ENCODE results near the gene CUZD1. TPM values are rescaled to one million over a fixed set of nuclear protein-coding genes. Genes with fewer than 3 reads are reported as not detected.

The CUZD1 gene
- total and polyA plus RNA-seq, 9 of the 15 experiments (the other 6 are each of a cell fraction or from before 2014, with no cell fraction given): 0.51 to 1.7 (median 1.1) TPM

GRCh38 chr10:122829454-122829853 is 16.2 kb downstream of the CUZD1 start:
- no peaks in the 10 kb centered on the region for H3K79me2 ChIP-seq (ENCODE audit: control insufficient read depth, insufficient read depth, low read length)
- no peak overlapping the region for H3K27ac ChIP-seq (ENCODE audit: extremely low read depth, low read depth, low read length)
- TF ChIP-seq ZNF239 (CRISPR knock-in tag; IDR thresholded peaks at IDR 0.05) (no peak), ZNF175 (CRISPR knock-in tag; IDR thresholded peaks at IDR 0.05; ENCODE audit: low read depth) (no peak), ZNF274 (IDR thresholded peaks at IDR 0.05; ENCODE audit: borderline replicate concordance, low read depth, low read length) (no peak), E2F5 (CRISPR knock-in tag; IDR thresholded peaks at IDR 0.05) (no peak), SAP30 (IDR thresholded peaks at IDR 0.05; ENCODE audit: borderline replicate concordance, insufficient read depth, low read depth, low read length, poor library complexity, severe bottlenecking) (no peak), TFAP4 (CRISPR knock-in tag; IDR thresholded peaks at IDR 0.05; ENCODE audit: borderline replicate concordance) (no peak), ZNF12 (CRISPR knock-in tag; IDR thresholded peaks at IDR 0.05) (no peak), NR2C2 (CRISPR knock-in tag; IDR thresholded peaks at IDR 0.05) (no peak), NR2C2 (tag; IDR thresholded peaks at IDR 0.05) (no peak), VEZF1 (CRISPR knock-in tag; IDR thresholded peaks at IDR 0.05) (no peak), MCM3 (IDR thresholded peaks at IDR 0.05) (no peak)
- BruUV-seq (replicated peaks): no TSS peak
- intact Hi-C loops (cut with micrococcal nuclease) (no loop called here), in situ Hi-C loops (cut with MboI) (no loop called here)
- 13% methylated on average over 6 of the region's 8 CpGs for WGBS (ENCODE audit: insufficient coverage, low coverage, missing lambda C conversion rate)
- no peak overlapping the region for H2AFZ ChIP-seq (ENCODE audit: low read depth, low read length)
- no peaks in the 10 kb centered on the region for H3K9me3 ChIP-seq (replicated peaks; ENCODE audit: control insufficient read depth, insufficient read depth, low read depth, low read length)
- CTCF ChIA-PET (ENCODE audit: low intra/inter-chr PET ratio): no interaction called here
- no peaks in the 10 kb centered on the region for H3K4me1 ChIP-seq (replicated peaks in 1 of 2; ENCODE audit: control insufficient read depth in 2 of 2, insufficient read depth in 2 of 2, low read length in 2 of 2)
- POLR2A ChIA-PET: no interaction called here
- H3K4me3 ChIP-seq: no peak overlapping the region
- H3K9ac ChIP-seq (ENCODE audit: insufficient read depth in 1 of 2, low read depth in 2 of 2, low read length in 2 of 2): no peak overlapping the region
- H3K36me3 ChIP-seq (ENCODE audit: control insufficient read depth, insufficient read depth, low read length): peaks cover 10% of the 10 kb centered on the region; the same call in 2 of the 3 replicates
- H3K27me3 ChIP-seq (ENCODE audit: control insufficient read depth in 2 of 2, insufficient read depth in 2 of 2, low read length in 2 of 2): peaks cover 0 to 3% of the 10 kb centered on the region in 2 experiments; a peak in 1 of 5 replicates
- H3K4me2 ChIP-seq (ENCODE audit: insufficient read depth, low read length): no peak overlapping the region
- FAIRE-seq: no peak
- no peaks in the 10 kb centered on the region for H4K20me1 ChIP-seq (replicated peaks; ENCODE audit: control insufficient read depth, insufficient read depth, low read length)
- no peak for ATAC-seq
- H3K9me1 ChIP-seq (ENCODE audit: control insufficient read depth, insufficient read depth, low read length): no peaks in the 10 kb centered on the region
- no peak for DNase-seq (ENCODE audit: extremely low read depth in 1 of 4, low spot score in 3 of 4)
